Sigmoid colon (tissue), 4 donors: Measurements from ENCODE around the gene LAD1.

ENCODE experiments used
- EP300 ChIP-seq, 4 donors: sonication (generic); formaldehyde crosslinking; IDR thresholded peaks; one replicate each; pipeline ENCODE4 v1.6.1; 2017; ENCODE audit warnings: antibody characterized with exemption in 4 of 4
- POLR2A ChIP-seq, 2 donors: fragments of 450-650 bp; IDR thresholded peaks; one replicate each; pipeline ENCODE4 v1.6.1; 2016; ENCODE audit warnings: antibody characterized with exemption in 2 of 2, mild to moderate bottlenecking in 2 of 2, moderate library complexity in 2 of 2
- POLR2AphosphoS5 ChIP-seq, 4 donors: sonication (generic); formaldehyde crosslinking; IDR thresholded peaks; one replicate each; pipeline ENCODE4 v1.6.1; 2017; ENCODE audit warnings: antibody characterized with exemption in 4 of 4
- TF ChIP-seq, protein P1 (sequence below), 4 experiments: fragments of 450-650 bp in 3 of 4; fragments of 200-600 bp in 1 of 4; IDR thresholded peaks; one replicate each; pipeline ENCODE4 v1.5.1; 2016 to 2019; ENCODE audit warnings: antibody characterized with exemption in 4 of 4, mild to moderate bottlenecking in 3 of 4, moderate library complexity in 2 of 4

- TF ChIP-seq POLR2A (IDR thresholded peaks at IDR 0.05), result no peak
- TF ChIP-seq, protein P1, sequence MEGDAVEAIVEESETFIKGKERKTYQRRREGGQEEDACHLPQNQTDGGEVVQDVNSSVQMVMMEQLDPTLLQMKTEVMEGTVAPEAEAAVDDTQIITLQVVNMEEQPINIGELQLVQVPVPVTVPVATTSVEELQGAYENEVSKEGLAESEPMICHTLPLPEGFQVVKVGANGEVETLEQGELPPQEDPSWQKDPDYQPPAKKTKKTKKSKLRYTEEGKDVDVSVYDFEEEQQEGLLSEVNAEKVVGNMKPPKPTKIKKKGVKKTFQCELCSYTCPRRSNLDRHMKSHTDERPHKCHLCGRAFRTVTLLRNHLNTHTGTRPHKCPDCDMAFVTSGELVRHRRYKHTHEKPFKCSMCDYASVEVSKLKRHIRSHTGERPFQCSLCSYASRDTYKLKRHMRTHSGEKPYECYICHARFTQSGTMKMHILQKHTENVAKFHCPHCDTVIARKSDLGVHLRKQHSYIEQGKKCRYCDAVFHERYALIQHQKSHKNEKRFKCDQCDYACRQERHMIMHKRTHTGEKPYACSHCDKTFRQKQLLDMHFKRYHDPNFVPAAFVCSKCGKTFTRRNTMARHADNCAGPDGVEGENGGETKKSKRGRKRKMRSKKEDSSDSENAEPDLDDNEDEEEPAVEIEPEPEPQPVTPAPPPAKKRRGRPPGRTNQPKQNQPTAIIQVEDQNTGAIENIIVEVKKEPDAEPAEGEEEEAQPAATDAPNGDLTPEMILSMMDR (IDR thresholded peaks at IDR 0.05), result no peak
- TF ChIP-seq EP300 (IDR thresholded peaks at IDR 0.05), result no peak
- TF ChIP-seq POLR2AphosphoS5 (IDR thresholded peaks at IDR 0.05), result no peak
Observed at GRCh38 chr1:201374364-201374763, 24.8 kb downstream of the LAD1 start.
